GM19099 (cell line): ENCODE data around the gene DDX3X.

Experiments used
- POLR2A ChIP-seq: IDR thresholded peaks from 3 replicates; pipeline ENCODE4 v1.6.1; 2011; ENCODE audit warnings: low read depth; ENCODE audit not compliant: insufficient read length; ENCODE audit errors: extremely low read depth

DDX3X gene

DNA sequence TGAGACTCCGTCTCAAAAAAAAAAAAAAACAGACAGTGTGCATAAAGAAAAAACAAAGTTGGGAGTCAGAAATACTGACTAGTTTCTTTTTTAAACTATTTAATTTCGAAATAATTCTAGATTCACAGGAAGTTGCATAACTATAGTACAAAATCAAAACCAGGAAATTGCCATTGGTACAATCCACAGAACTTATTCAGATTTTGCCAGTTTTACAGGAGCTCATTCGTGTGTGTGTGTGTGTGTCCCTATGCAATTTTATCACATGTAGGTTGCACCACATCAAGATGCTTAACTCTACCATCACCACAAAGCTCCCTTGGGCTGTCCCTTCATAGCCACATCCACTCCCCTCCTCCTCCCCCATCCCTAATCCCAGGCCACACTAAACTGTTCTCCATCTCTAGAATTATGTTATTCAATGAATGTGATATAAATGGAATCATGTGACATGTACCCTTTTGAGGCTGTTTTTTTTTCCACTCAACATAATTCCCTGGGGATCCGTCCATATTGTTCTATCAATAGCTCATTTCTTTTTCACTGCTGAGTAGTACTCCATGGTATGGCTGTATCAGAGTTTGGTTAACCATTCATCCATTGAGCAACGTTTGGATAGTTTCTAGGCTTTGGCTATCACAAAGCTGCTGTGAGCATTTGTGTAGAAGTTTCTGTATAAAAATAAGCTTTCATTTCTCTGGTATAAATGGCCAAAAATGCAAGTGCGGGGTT, 16.3 kb upstream of the DDX3X start:
- no peak for TF ChIP-seq POLR2A

DNA sequence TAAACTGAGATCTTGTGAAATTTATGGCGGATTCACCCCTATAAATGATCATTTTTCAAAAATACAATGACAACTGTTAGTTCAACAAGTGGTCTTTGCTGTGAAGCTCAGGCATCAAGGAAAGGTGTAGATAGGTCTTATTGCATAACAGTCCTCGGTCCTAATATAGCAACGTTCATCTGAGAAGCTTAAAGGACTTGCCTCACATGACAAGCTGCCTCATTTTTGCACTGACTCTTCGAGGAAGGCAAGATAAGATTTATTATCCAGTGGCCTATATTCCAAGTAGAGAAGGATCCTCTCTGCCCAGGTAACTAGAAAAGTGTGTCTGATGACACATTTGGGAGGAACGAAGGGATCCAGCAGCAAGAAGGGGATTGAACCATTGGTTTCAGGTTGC, 13.6 kb upstream of the DDX3X start:
- no peak for TF ChIP-seq POLR2A

DNA sequence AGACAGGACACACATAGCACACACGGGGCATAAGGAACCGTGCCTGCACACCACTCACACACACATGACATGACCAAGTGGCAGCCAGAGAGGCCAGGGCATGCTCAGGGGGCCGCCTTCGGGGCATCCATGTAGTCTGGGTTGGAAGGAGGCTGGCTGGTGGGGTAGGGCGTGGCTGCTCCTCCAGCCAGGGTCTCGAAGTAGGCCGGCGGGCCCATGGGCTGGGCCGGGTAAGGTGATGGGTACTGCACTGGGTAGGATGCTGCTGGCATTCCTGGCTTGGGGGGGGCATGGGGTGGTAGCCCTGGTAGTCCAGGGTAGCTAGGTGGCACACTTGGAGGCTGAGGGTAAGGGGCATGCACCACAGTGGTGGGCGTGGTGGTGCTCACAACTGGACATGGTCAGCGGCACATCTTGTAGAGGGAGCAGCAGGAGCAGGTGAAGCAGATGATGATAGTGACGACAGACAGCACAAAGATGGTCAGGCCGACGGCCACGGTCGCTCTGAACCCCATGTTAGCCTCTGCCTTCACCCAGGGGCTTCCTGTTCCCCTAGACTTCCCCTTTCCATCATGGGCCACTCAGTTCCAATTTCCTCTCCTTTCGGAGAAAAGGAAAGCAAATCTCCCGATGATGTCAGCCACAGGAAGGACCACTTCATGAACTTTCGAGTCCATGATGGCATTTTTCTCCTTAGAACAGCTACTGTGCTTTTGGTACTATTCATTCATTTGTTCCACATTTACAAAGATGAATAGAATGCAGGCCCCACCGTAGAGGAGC, 10.9 kb upstream of the DDX3X start:
- TF ChIP-seq POLR2A: no peak

DNA sequence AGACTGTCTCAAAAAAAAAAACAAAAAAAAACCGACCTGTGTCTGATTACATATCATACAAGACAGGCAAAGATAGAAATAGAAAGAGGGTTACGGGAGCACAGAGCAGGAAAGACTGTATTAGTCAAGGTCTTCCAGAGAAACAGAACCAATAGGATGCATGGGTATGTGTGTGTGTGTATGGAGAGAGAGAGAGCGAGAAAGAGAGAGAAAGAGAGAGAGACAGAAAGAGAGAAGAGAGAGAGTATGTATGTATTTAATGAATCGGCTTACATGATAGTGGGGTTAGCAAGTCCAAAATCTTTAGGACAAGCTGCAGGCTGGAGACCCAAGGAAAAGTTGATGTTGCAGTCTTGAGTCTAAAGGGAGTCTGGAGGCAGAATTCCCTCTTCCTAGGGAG, 7.5 kb upstream of the DDX3X start:
- TF ChIP-seq POLR2A: no peak

DNA sequence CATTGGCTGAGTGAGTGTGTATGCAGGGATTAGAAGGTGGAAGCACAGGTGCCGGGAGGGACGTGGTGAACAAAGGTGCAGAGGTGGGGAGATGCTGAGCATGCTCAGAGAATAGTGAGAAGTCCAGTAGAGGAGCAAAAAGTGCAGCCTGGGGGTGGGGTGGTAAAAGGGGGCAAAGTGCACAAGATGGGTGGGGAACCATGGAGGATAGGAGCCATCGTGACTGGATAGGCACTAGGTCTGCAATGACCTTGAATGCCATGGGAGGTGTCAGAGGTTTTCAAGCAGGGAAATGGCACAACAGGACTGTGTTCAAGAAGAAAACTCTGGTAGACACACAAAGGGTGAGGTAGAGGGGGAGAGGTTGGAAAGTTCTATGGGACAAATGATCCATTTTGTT, 6.6 kb upstream of the DDX3X start:
- no peak for TF ChIP-seq POLR2A

DNA sequence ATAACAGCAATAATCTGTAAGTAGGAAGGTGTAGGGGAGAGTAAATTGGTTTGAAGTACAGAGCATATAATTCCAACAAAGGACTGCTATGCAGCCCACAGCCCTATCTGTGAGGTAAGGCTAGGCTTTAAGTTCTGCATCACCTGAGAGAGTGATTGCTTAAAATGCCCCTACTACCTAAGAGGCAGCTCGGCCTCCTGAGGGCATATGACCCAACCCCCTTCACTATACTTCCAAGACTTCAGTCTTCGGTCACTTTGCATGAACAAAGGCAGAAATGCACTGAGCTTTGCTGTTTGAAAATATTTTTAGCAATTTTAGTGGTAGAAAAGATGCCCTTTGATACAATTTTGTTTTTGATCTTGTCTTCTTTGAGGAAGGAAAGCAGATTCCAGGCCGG, 4.9 kb upstream of the DDX3X start:
- no peak for TF ChIP-seq POLR2A

DNA sequence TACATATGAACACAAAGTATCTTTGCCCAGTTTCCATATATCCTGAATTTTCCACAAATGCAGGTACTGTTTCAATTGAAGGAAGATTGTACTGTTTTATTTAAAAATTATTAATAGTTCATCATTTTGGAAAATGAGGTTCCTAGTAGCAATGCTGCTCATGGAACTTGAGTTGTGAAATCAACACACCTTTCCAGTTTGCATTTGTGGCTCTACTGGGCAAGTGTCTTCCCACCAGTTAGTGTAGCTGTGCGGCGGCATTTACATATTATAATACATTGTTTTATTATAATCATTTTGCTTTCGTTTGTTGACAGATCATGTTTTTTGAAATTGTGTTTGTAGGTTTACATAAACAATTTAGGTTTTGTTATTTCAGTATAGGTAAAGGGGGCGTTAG, 2.0 kb upstream of the DDX3X start:
- no peak for TF ChIP-seq POLR2A

DNA sequence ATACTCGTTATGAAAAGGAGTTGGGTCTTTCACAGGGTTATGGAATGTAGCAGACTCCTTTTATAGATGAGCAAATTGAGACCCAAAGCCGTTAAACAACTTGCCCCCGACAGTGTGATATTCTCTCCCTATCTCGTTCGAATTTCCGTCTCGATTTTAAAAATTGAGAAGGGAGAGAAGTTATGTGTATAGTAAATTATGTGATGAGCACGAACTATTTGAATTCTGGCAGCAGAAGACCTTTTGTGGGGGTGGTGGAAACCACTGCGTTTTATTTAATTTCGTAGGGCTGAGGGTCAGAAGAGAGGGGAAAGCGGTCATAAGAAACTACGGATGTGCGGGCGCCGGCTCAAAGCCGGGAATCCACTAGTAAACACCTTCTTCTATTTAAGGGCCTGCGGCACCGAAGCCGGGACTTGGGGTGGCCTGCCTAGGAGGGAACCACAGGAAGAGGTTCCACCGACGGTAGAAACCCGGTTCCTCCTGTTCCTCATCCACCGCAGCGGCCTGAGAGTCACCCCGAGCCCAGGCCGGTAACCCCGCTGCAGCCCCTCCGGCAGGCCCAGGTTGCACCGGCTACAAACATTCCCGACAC, 1.5 kb upstream of the DDX3X start:
- no peak for TF ChIP-seq POLR2A

DNA sequence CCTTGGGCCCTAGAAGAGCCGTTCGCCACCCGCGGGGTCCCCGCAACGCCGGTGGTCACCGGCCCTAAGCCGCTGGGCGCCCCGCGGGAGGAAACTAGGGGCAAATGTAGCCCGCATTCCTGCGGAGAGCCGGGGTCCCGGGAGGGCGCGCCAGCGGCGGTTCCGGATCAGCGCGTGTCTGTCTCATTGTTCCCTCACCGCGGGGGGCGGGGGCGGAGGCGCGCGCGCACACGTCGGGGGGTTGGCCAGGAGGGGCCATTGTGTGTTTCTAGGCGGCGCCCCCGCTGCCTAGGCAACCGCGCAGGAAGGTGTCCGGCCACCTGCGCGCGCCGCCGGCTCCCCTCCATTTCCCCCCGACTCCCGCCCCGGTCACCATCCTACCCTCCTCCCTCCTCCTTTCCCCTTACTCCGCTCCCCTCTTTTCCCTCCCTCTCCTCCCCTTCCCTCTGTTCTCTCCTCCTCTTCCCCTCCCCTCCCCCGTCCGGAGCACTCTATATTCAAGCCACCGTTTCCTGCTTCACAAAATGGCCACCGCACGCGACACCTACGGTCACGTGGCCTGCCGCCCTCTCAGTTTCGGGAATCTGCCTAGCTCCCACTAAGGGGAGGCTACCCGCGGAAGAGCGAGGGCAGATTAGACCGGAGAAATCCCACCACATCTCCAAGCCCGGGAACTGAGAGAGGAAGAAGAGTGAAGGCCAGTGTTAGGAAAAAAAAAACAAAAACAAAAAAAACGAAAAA, 789 bp upstream of the DDX3X start:
- TF ChIP-seq POLR2A: peak; percentile 38

DNA sequence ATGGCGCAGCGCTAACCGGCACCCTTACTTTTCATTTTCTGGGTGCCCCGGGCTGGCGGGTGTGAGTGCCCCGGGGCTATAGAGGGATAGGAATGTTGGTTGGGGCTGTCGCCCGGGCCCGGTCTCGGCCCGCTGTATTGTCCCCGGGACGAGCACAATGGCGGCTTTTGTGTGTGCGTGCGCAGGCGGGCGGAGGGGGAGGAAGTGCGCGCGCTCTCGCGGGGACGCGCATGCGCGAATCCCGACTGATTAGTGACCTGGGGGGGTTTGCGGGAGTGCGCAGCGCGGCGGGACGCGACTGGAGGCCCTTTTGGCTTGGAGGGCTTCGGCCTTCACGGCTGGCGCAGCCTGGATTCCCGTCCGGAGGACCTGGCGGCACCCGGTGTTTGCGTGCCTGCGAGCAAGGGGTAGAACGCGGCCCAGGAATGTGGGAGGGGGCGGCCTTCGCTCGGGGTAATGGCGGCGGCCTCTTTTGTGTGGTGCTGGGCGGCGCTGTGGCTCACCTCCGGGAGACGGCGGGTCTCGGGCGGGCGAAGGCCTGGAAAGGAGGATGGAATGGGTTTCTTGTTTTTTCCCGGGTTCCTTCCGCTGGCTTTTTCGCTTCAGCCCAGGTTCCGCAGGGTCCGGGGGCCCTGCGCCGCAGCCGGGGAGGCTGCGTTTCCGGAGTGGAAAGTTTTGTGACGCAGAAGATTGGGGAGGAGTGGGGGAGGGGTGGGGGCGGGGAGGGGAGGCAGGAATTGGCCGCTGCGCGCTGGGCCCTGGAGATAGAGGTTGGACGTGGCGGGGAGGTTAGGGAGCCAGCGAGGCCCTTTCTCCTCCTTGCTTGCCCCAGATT, 618 bp downstream of the DDX3X start:
- no peak for TF ChIP-seq POLR2A

DNA sequence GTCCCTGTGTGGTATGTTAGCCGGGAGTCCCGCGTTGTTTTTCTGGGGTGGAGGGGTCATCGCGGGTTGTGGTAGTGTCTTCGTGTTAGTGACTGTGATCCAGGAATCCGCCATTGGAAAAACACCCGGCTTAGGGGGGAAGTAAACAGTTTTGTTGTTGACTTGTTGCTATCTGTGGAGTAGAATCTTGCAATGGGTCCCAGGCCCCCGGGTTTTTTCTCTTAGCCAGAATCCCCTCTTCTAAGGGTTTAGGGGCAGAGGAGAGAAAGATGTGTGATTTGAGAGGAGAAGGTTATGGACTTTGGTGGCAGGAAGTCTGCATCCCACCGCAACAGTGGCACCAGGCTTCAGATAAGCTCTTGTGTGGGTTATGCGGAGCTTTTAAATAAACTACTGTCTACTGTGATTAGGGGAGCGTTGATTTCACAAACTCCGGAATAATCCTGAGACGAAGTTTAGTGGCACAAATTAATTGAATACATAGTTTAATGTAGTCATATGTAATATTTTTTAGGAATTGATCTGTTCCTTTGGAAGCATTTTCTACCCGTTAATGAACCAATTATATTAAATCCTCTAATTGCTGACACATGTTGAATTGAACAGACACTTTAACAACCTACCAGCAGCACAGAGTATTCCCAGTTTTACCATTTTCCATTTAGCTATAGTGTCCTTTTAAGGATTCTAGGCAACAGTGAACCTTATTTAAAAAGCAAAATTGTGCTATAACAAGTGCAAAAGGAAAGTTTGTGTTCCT, 1.4 kb downstream of the DDX3X start:
- no peak for TF ChIP-seq POLR2A

DNA sequence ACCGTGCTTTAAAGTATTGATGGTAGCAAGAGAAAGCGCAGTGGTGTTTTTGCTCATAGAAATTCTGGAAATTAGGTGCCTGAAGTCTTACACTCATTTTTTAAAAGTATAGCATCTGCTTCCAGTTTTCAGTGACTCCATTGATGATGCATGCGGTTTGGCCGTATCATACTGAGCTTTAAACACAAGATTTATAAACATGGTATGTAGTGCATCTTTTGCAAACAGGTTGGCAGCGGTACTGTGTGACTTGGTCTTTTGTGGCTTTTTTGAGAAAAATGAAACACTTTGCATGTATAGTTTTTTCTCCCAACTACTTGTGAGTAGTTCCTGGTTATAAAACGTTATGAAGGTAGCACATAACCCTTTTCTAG, 2.0 kb downstream of the DDX3X start:
- no peak for TF ChIP-seq POLR2A

DNA sequence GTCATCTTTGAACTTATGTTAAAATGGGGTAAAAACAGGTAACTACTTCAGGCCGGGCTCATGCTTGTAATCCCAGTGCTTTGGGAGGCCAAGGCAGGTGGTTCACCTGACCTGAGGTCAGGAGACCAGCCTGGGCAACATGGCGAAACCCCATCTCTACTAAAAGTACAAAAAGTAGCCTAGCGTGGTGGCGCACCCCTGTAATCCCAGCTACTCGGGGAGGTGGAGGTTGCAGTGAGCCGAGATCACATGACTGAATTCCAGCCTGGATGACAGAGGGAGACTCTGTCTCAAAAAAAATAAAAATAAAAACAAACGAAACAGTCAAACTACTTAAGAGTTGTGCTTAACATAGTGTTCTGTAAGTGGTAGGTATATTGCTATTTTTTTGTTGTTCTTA, 2.5 kb downstream of the DDX3X start:
- TF ChIP-seq POLR2A: no peak

DNA sequence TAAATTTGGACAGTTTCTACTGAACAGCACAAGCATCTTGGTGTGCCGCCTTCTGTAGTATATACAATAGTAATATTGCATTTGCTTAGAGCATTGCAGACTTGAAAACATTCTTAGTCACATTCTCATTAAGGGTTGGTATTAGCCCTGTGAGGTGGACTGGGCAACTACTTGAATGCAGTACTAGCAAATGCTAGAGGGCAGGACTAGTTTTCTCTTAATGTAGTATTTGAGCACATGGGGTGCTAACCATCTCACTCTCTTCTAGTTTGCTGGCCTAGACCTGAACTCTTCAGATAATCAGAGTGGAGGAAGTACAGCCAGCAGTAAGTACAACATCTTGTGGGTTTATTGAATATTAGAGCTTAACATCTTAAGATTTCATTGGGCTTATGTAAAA, 3.2 kb downstream of the DDX3X start:
- no peak for TF ChIP-seq POLR2A
